ENCODE data around the gene POC1A. TPM values are rescaled to one million over a fixed set of nuclear protein-coding genes. Genes with fewer than 3 reads are reported as not detected.

POC1A gene
- total and polyA plus RNA-seq, 2 experiments from 2014 or later, result 19.1 to 26.7 TPM

DNA sequence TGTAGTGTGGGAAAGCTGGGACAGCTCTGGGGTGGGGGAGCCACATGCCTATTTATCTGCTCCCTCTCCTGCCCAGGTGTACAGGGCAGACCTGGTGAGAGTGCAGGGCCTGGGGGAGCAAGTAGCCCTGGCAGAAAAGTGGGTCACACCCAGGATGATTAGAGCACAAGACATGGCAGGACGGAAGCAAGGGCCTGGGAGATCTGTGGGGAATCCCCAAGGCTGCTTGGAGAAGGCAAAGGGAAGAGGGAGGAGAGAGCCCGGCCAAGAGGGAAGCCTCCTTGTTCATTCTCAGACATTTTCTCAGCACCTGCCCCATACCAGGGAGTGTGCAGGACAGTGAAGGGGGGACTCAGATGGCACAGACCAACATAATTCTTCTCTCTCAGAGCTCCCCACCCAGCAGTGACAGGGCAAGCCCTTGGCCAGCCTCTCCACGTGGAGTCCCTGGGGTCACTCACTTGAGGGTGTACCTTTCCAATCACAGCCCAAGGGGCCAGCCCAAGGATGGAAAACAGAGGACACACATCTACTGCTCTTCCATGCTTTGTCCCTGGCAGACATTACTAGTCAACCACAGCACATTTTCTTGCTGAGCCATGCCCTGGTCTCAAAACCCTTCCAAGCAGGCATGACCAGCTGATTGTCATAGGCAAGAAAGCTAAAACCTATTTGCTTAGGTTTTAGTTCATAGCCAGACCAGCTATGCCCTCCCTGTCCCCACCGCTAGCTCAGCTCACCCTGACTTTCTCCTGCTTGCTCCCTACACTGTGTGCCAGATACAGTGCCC lies 92.9 kb downstream of the POC1A start:
- H3K9me2 ChIP-seq (ENCODE audit: insufficient read depth), result no peaks in the 10 kb centered on the region
- no peaks in the 10 kb centered on the region for H3K36me3 ChIP-seq (ENCODE audit: insufficient read depth)
- H3K4me3 ChIP-seq, result no peak overlapping the region
- H3K79me2 ChIP-seq (replicated peaks; ENCODE audit: insufficient read depth), result no peaks in the 10 kb centered on the region
- no peak overlapping the region for H3K4me2 ChIP-seq
- DNase-seq (ENCODE audit: low spot score), result no peak
- H3F3A ChIP-seq (replicated peaks; ENCODE audit: low read depth), result 0 out of 2 replicates have a peak, but pooled peaks cover 8% of the 10 kb centered on the region
- H4K20me1 ChIP-seq (replicated peaks; ENCODE audit: insufficient read depth), result no peaks in the 10 kb centered on the region
- H3K27ac Mint-ChIP-seq, result no peak overlapping the region
- H3K4me1 ChIP-seq (ENCODE audit: insufficient read depth), result peaks cover 5% of the 10 kb centered on the region; the same call in 1 of the 2 replicates
- no peak overlapping the region for H2AFZ ChIP-seq
- H3K9me3 Mint-ChIP-seq, result no peaks in the 10 kb centered on the region
- no peak overlapping the region for H3K4me3 Mint-ChIP-seq
- H3K36me3 Mint-ChIP-seq (ENCODE audit: low read depth), result no peaks in the 10 kb centered on the region; the same call in 2 of the 3 replicates
- peaks cover 13% of the 10 kb centered on the region for H3K27me3 Mint-ChIP-seq (ENCODE audit: insufficient read depth, low read depth, poor library complexity)
- no peak overlapping the region for H3K27ac ChIP-seq (ENCODE audit: low read depth)
- peaks cover 2% of the 10 kb centered on the region; the same call in 1 of the 3 replicates for H3K4me1 Mint-ChIP-seq
- no peak for ATAC-seq
- TF ChIP-seq POLR2AphosphoS5 (IDR thresholded peaks at IDR 0.05; ENCODE audit: low read depth), result no peak
- TF ChIP-seq, protein P1, sequence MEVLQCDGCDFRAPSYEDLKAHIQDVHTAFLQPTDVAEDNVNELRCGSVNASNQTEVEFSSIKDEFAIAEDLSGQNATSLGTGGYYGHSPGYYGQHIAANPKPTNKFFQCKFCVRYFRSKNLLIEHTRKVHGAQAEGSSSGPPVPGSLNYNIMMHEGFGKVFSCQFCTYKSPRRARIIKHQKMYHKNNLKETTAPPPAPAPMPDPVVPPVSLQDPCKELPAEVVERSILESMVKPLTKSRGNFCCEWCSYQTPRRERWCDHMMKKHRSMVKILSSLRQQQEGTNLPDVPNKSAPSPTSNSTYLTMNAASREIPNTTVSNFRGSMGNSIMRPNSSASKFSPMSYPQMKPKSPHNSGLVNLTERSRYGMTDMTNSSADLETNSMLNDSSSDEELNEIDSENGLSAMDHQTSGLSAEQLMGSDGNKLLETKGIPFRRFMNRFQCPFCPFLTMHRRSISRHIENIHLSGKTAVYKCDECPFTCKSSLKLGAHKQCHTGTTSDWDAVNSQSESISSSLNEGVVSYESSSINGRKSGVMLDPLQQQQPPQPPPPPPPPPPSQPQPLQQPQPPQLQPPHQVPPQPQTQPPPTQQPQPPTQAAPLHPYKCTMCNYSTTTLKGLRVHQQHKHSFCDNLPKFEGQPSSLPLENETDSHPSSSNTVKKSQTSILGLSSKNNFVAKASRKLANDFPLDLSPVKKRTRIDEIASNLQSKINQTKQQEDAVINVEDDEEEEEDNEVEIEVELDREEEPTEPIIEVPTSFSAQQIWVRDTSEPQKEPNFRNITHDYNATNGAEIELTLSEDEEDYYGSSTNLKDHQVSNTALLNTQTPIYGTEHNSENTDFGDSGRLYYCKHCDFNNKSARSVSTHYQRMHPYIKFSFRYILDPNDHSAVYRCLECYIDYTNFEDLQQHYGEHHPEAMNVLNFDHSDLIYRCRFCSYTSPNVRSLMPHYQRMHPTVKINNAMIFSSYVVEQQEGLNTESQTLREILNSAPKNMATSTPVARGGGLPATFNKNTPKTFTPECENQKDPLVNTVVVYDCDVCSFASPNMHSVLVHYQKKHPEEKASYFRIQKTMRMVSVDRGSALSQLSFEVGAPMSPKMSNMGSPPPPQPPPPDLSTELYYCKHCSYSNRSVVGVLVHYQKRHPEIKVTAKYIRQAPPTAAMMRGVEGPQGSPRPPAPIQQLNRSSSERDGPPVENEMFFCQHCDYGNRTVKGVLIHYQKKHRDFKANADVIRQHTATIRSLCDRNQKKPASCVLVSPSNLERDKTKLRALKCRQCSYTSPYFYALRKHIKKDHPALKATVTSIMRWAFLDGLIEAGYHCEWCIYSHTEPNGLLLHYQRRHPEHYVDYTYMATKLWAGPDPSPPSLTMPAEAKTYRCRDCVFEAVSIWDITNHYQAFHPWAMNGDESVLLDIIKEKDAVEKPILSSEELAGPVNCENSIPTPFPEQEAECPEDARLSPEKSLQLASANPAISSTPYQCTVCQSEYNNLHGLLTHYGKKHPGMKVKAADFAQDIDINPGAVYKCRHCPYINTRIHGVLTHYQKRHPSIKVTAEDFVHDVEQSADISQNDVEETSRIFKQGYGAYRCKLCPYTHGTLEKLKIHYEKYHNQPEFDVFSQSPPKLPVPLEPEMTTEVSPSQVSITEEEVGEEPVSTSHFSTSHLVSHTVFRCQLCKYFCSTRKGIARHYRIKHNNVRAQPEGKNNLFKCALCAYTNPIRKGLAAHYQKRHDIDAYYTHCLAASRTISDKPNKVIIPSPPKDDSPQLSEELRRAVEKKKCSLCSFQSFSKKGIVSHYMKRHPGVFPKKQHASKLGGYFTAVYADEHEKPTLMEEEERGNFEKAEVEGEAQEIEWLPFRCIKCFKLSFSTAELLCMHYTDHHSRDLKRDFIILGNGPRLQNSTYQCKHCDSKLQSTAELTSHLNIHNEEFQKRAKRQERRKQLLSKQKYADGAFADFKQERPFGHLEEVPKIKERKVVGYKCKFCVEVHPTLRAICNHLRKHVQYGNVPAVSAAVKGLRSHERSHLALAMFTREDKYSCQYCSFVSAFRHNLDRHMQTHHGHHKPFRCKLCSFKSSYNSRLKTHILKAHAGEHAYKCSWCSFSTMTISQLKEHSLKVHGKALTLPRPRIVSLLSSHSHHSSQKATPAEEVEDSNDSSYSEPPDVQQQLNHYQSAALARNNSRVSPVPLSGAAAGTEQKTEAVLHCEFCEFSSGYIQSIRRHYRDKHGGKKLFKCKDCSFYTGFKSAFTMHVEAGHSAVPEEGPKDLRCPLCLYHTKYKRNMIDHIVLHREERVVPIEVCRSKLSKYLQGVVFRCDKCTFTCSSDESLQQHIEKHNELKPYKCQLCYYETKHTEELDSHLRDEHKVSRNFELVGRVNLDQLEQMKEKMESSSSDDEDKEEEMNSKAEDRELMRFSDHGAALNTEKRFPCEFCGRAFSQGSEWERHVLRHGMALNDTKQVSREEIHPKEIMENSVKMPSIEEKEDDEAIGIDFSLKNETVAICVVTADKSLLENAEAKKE (CRISPR knock-in tag; IDR thresholded peaks at IDR 0.05), result no peak
- no peak for TF ChIP-seq NANOG (IDR thresholded peaks at IDR 0.05; ENCODE audit: borderline replicate concordance)
- no peak for TF ChIP-seq CREB1 (CRISPR knock-in tag; IDR thresholded peaks at IDR 0.05; ENCODE audit: low read depth)
- no peak for TF ChIP-seq EZH2phosphoT487 (IDR thresholded peaks at IDR 0.05; ENCODE audit: unreplicated experiment)
- TF ChIP-seq, protein P2, sequence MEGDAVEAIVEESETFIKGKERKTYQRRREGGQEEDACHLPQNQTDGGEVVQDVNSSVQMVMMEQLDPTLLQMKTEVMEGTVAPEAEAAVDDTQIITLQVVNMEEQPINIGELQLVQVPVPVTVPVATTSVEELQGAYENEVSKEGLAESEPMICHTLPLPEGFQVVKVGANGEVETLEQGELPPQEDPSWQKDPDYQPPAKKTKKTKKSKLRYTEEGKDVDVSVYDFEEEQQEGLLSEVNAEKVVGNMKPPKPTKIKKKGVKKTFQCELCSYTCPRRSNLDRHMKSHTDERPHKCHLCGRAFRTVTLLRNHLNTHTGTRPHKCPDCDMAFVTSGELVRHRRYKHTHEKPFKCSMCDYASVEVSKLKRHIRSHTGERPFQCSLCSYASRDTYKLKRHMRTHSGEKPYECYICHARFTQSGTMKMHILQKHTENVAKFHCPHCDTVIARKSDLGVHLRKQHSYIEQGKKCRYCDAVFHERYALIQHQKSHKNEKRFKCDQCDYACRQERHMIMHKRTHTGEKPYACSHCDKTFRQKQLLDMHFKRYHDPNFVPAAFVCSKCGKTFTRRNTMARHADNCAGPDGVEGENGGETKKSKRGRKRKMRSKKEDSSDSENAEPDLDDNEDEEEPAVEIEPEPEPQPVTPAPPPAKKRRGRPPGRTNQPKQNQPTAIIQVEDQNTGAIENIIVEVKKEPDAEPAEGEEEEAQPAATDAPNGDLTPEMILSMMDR (conservative IDR thresholded peaks at IDR 0.05; ENCODE audit: low read depth in 2 of 2), result no peak
- TF ChIP-seq JUNB (IDR thresholded peaks at IDR 0.05; ENCODE audit: unreplicated experiment), result no peak
- 0 out of 2 replicates have a peak, but pooled peaks cover 8% of the 10 kb centered on the region for H3K27me3 ChIP-seq (ENCODE audit: insufficient read depth)

Measured in GM23338 (cell line).